PFSK-1 (cell line): ENCODE measurements around the gene CORO2B.
A peak's percentile ranks its signal among the peaks of the same experiment; 100 is the strongest.

ENCODE experiments used
- FOXP2 ChIP-seq: optimal IDR thresholded peaks from 2 replicates; pipeline ENCODE3; 2011; ENCODE audit warnings: borderline replicate concordance, control low read depth, inconsistent platforms; ENCODE audit not compliant: insufficient read depth; ENCODE audit errors: extremely low read length, extremely low read depth
- POLR2AphosphoS5 ChIP-seq: IDR thresholded peaks from 2 replicates; pipeline ENCODE4 v1.6.1; 2012; ENCODE audit warnings: low read depth, mild to moderate bottlenecking, control low read depth, low read length, moderate library complexity
- SIN3A ChIP-seq: IDR thresholded peaks from 2 replicates; pipeline ENCODE4 v1.6.1; 2012; ENCODE audit warnings: mild to moderate bottlenecking, low read length, moderate library complexity, borderline replicate concordance; ENCODE audit not compliant: insufficient read depth
- TAF1 ChIP-seq: IDR thresholded peaks from 2 replicates; pipeline ENCODE4 v1.6.1; 2012; ENCODE audit warnings: low read length, control low read depth, borderline replicate concordance; ENCODE audit not compliant: insufficient read depth
- TF ChIP-seq, protein P1 (sequence below), 2 experiments: IDR thresholded peaks; 2 replicates each; pipeline versions ENCODE4 v1.6.1 to v1.8.0; 2011 to 2012; ENCODE audit warnings: low read depth in 2 of 2, low read length in 2 of 2, control low read depth in 1 of 2, inconsistent platforms in 1 of 2, mild to moderate bottlenecking in 1 of 2, moderate library complexity in 1 of 2; ENCODE audit not compliant: insufficient read depth in 1 of 2

The CORO2B gene

DNA sequence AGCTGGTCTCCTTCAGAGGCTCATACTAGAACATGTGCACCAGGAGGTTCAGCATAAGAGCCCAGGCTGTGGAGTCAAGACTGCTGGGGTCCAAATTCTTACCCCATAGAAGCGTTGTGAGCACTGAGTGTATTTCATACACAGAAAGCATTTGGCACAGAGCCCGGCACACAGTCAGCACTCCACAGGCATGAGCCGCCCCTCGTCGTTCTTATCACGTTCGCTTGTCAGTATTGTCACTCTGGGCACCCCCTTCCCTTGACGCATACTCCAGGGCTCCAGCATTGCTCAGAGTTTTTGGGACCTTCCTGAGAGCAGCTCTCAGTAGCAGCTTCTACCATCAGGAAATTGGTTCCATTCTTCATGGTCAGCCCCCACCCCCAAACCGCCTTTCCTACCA, 25.2 kb downstream of the CORO2B start:
- TF ChIP-seq SIN3A (no peak), POLR2AphosphoS5 (no peak), FOXP2 (no peak), TAF1 (no peak)
- TF ChIP-seq, protein P1, sequence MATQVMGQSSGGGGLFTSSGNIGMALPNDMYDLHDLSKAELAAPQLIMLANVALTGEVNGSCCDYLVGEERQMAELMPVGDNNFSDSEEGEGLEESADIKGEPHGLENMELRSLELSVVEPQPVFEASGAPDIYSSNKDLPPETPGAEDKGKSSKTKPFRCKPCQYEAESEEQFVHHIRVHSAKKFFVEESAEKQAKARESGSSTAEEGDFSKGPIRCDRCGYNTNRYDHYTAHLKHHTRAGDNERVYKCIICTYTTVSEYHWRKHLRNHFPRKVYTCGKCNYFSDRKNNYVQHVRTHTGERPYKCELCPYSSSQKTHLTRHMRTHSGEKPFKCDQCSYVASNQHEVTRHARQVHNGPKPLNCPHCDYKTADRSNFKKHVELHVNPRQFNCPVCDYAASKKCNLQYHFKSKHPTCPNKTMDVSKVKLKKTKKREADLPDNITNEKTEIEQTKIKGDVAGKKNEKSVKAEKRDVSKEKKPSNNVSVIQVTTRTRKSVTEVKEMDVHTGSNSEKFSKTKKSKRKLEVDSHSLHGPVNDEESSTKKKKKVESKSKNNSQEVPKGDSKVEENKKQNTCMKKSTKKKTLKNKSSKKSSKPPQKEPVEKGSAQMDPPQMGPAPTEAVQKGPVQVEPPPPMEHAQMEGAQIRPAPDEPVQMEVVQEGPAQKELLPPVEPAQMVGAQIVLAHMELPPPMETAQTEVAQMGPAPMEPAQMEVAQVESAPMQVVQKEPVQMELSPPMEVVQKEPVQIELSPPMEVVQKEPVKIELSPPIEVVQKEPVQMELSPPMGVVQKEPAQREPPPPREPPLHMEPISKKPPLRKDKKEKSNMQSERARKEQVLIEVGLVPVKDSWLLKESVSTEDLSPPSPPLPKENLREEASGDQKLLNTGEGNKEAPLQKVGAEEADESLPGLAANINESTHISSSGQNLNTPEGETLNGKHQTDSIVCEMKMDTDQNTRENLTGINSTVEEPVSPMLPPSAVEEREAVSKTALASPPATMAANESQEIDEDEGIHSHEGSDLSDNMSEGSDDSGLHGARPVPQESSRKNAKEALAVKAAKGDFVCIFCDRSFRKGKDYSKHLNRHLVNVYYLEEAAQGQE (IDR thresholded peaks at IDR 0.05; ENCODE audit: insufficient read depth in 1 of 2, low read depth in 2 of 2, low read length in 2 of 2): no peak

DNA sequence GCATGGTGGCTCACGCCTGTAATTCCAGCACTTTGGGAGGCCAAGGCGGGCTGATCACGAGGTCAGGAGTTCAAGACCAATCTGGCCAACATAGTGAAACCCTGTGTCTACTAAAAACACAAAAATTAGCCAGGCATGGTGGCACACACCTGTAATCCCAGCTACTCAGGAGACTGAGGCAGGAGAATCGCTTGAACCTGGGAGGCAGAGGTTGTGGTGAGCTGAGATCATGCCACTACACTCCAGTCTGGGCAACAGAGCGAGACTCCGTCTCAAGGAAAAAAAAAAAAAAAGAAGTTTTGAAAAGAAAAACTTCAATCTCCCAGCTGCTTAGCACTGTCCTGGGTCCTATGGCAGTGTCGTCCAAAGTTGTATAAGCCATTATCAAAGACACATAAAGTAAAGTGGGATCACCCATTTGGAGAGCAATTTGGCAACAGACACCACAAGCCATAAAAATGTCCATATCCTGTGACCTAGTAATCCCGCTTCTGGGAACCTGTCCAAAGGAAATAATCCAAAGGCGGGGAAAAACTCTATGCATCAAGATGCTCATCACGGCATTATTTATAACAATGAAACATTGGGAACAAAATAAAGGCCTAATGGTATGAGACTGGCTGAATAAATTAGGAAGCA, 26.2 kb downstream of the CORO2B start:
- TF ChIP-seq, protein P1 (IDR thresholded peaks at IDR 0.05; ENCODE audit: insufficient read depth in 1 of 2, low read depth in 2 of 2, low read length in 2 of 2): 0 out of 4 replicates have a peak, but pooled peaks of 1 of the 2 experiments have one; percentile 10

- TF ChIP-seq, protein P1 (IDR thresholded peaks at IDR 0.05; ENCODE audit: insufficient read depth in 1 of 2, low read depth in 2 of 2, low read length in 2 of 2): no peak
- TF ChIP-seq SIN3A (no peak), FOXP2 (no peak), POLR2AphosphoS5 (no peak), TAF1 (no peak)
These were observed 27.6 kb downstream of the CORO2B start for GRCh38 chr15:68606375-68606774.

GRCh38 chr15:68608206-68608843, 29.5 kb downstream of the CORO2B start:
- TF ChIP-seq FOXP2: peak; percentile 19
- TF ChIP-seq, protein P1 (IDR thresholded peaks at IDR 0.05; ENCODE audit: insufficient read depth in 1 of 2, low read depth in 2 of 2, low read length in 2 of 2): no peak

DNA sequence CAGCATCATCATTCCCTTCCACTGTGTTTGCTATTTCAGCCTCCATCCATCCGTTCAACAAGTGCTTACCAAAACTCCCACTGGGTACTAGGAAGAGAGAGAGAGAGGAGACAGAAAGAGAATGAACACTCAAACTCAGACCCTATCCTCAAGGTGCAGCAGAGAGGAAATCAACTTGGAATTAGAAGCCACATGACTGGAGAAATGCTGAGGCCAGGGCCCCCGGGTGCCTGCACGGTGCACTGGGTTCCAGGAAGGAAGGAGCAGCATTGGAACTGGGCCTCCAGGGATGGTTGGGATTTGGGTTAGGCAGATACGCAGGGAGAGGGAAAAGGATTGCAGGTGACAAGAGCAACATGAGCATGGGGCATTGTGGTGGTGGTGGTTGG, 30.0 kb downstream of the CORO2B start:
- no peak for TF ChIP-seq TAF1
- no peak for TF ChIP-seq POLR2AphosphoS5
- TF ChIP-seq, protein P1 (IDR thresholded peaks at IDR 0.05; ENCODE audit: insufficient read depth in 1 of 2, low read depth in 2 of 2, low read length in 2 of 2): no peak
- TF ChIP-seq FOXP2: no peak
- no peak for TF ChIP-seq SIN3A
